Stomach (tissue), 4 donors: Measurements from ENCODE around the gene SHMT2.

Experiments used
- POLR2AphosphoS5 ChIP-seq, 3 donors: sonication (generic); formaldehyde crosslinking; IDR thresholded peaks; one replicate each; pipeline ENCODE4 v1.6.1; 2016; ENCODE audit warnings: antibody characterized with exemption in 3 of 3
- TF ChIP-seq, protein P1 (sequence below), 7 experiments: fragments of 450-650 bp in 4 of 7; fragments of 200-600 bp in 3 of 7; sonication (generic) in 3 of 7; IDR thresholded peaks; one replicate each; pipeline ENCODE4 v1.5.1; 2016 to 2019; ENCODE audit warnings: antibody characterized with exemption in 7 of 7, control low read depth in 2 of 7, mild to moderate bottlenecking in 1 of 7

DNA sequence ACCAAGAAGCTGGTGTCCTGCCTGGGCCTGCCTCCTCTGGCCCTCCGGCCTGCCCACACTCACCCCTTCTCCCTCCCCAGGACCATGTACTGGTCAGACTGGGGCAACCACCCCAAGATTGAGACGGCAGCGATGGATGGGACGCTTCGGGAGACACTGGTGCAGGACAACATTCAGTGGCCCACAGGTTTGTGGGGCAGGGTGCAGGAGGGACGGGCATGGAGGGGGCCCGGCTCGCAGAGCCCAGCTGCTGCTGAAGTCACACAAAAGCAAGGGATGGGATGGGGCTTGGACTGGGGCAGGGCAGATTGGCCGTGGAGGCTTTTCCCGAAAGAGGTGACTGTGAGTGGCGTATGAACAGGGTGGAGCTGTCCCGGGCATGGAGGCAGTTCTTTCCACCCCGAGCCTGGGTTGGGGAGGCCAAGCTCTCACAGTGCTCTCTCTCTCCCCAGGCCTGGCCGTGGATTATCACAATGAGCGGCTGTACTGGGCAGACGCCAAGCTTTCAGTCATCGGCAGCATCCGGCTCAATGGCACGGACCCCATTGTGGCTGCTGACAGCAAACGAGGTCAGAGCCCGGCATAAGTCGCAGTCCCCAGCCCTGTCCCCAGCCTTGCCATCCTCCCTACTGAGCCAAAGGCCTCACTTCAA, 20.8 kb upstream of the SHMT2 start:
- TF ChIP-seq POLR2AphosphoS5 (IDR thresholded peaks at IDR 0.05), result no peak
- TF ChIP-seq, protein P1, sequence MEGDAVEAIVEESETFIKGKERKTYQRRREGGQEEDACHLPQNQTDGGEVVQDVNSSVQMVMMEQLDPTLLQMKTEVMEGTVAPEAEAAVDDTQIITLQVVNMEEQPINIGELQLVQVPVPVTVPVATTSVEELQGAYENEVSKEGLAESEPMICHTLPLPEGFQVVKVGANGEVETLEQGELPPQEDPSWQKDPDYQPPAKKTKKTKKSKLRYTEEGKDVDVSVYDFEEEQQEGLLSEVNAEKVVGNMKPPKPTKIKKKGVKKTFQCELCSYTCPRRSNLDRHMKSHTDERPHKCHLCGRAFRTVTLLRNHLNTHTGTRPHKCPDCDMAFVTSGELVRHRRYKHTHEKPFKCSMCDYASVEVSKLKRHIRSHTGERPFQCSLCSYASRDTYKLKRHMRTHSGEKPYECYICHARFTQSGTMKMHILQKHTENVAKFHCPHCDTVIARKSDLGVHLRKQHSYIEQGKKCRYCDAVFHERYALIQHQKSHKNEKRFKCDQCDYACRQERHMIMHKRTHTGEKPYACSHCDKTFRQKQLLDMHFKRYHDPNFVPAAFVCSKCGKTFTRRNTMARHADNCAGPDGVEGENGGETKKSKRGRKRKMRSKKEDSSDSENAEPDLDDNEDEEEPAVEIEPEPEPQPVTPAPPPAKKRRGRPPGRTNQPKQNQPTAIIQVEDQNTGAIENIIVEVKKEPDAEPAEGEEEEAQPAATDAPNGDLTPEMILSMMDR (IDR thresholded peaks at IDR 0.05), result no peak
